K562 (cell line): ENCODE results near the gene ARID3A.

ENCODE experiments used
- JUN ChIP-seq, 2 experiments: sonication (generic) in 1 of 2; formaldehyde crosslinking in 1 of 2; IDR thresholded peaks; 2 replicates each; pipeline versions ENCODE4 v1.6.1 to v1.8.0; 2012 to 2022; ENCODE audit warnings: borderline replicate concordance in 2 of 2, mild to moderate bottlenecking in 2 of 2, improper control_type of control experiment in 1 of 2, low read depth in 1 of 2, low read length in 1 of 2, missing genetic modification reagents in 1 of 2
- POLR2A ChIP-seq: fragments of 450-650 bp; conservative IDR thresholded peaks from 2 replicates; pipeline ENCODE4 v1.6.1; 2016
- SMARCA5 ChIP-seq: fragments of 450-650 bp; IDR thresholded peaks from 2 replicates; pipeline ENCODE4 v1.6.1; 2016
- SP2 ChIP-seq: IDR thresholded peaks from 2 replicates; pipeline ENCODE4 v1.6.1; 2011; ENCODE audit warnings: mild to moderate bottlenecking, low read depth, low read length, moderate library complexity; ENCODE audit not compliant: poor library complexity, severe bottlenecking; ENCODE audit errors: extremely low read depth
- TF ChIP-seq, protein P1 (sequence below), 3 experiments: IDR thresholded peaks in 2 of 3; conservative IDR thresholded peaks in 1 of 3; 2 replicates each; pipeline ENCODE4 v1.5.1; 2011 to 2012; ENCODE audit warnings: low read length in 3 of 3, mild to moderate bottlenecking in 3 of 3, control low read depth in 2 of 3, improper control_type of control experiment in 1 of 3, inconsistent platforms in 1 of 3, low read depth in 1 of 3, mixed read lengths in 1 of 3, moderate library complexity in 1 of 3; ENCODE audit not compliant: insufficient read depth in 2 of 3
- TF ChIP-seq, protein P2 (sequence below): sonication (generic); formaldehyde crosslinking; IDR thresholded peaks from 2 replicates; pipeline ENCODE4 v1.8.0; 2022; ENCODE audit warnings: mild to moderate bottlenecking, missing genetic modification reagents

- TF ChIP-seq, protein P1, sequence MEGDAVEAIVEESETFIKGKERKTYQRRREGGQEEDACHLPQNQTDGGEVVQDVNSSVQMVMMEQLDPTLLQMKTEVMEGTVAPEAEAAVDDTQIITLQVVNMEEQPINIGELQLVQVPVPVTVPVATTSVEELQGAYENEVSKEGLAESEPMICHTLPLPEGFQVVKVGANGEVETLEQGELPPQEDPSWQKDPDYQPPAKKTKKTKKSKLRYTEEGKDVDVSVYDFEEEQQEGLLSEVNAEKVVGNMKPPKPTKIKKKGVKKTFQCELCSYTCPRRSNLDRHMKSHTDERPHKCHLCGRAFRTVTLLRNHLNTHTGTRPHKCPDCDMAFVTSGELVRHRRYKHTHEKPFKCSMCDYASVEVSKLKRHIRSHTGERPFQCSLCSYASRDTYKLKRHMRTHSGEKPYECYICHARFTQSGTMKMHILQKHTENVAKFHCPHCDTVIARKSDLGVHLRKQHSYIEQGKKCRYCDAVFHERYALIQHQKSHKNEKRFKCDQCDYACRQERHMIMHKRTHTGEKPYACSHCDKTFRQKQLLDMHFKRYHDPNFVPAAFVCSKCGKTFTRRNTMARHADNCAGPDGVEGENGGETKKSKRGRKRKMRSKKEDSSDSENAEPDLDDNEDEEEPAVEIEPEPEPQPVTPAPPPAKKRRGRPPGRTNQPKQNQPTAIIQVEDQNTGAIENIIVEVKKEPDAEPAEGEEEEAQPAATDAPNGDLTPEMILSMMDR (IDR thresholded peaks at IDR 0.05 in 2 of 3, conservative IDR thresholded peaks at IDR 0.05 in 1 of 3; ENCODE audit: insufficient read depth in 2 of 3, low read depth in 1 of 3, low read length in 3 of 3), result no peak
- TF ChIP-seq POLR2A (no peak), JUN (IDR thresholded peaks at IDR 0.05; ENCODE audit: borderline replicate concordance, low read depth, low read length) (no peak), JUN (CRISPR knock-in tag; IDR thresholded peaks at IDR 0.05; ENCODE audit: borderline replicate concordance) (no peak), SP2 (no peak), SMARCA5 (no peak)
- TF ChIP-seq, protein P2, sequence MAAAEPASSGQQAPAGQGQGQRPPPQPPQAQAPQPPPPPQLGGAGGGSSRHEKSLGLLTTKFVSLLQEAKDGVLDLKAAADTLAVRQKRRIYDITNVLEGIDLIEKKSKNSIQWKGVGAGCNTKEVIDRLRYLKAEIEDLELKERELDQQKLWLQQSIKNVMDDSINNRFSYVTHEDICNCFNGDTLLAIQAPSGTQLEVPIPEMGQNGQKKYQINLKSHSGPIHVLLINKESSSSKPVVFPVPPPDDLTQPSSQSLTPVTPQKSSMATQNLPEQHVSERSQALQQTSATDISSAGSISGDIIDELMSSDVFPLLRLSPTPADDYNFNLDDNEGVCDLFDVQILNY, result no peak
Measured at GRCh38 chr19:960601-960938, 34.7 kb downstream of the ARID3A start.
